CD1c-positive myeloid dendritic cell (primary cell): ENCODE data around the gene DHRS4.
"Not testable (repeated sequence)": the region's sequence is repeated elsewhere in the genome, so short reads cannot be mapped to it uniquely, and the experiment has no call there.

Experiments
- DNase-seq: peaks from one replicate; pipeline ENCODE4 v3.0.0-alpha.2; 2016; ENCODE audit errors: extremely low spot score

DHRS4 gene

DNA sequence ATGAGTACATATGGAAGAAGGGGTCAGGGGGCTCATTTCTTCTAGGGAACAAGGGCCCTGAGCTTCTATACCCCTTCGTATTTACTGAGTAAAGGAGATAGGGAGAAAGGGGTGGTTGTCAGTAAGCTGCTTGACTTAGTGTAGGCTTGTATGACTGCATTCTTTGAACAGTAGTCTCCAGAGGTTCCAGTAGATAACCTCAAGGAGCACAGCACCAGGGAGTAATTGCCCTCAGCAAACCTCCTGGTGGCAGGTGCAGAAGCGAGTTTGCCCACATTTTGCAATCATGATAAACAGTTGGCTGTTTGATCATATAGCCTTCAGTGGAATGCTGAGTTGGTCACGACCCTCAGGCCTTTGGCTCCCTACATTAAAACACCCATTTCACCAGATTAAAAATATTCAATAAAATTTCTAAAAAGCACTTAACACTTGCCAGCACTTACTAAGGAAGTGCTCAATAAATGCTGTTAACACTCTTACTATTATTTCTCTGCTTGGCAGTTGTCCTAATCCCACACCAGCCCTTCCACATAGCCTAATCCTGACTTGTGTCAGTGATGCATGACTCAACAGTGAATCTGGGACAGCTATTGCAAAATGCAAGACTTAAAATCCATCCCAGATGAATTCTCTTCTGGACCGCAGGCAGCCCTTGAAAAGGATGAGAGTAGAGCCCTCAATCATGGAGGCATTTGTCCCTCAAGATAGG is 31.5 kb downstream of the DHRS4 start:
- DNase-seq: no peak

DNA sequence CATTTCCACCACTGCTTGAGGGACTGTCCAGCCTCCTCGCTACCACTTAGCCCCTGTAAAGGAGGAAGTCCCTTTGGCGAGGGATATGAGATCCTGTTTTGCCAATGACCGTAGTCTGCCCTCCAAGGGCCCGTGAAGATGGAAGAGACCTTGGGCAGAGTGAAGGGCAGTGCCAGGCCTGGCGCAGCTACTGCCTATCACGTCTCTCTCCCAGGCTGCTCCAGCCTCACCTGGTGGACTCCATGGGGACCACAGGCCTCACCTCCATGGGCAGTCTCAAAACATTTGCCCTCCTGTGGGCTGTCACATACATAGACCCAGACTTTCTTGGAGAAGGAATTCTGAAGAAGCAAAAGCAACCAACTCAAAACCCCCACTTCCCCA is 34.6 kb downstream of the DHRS4 start:
- peak; percentile 46 for DNase-seq

DNA sequence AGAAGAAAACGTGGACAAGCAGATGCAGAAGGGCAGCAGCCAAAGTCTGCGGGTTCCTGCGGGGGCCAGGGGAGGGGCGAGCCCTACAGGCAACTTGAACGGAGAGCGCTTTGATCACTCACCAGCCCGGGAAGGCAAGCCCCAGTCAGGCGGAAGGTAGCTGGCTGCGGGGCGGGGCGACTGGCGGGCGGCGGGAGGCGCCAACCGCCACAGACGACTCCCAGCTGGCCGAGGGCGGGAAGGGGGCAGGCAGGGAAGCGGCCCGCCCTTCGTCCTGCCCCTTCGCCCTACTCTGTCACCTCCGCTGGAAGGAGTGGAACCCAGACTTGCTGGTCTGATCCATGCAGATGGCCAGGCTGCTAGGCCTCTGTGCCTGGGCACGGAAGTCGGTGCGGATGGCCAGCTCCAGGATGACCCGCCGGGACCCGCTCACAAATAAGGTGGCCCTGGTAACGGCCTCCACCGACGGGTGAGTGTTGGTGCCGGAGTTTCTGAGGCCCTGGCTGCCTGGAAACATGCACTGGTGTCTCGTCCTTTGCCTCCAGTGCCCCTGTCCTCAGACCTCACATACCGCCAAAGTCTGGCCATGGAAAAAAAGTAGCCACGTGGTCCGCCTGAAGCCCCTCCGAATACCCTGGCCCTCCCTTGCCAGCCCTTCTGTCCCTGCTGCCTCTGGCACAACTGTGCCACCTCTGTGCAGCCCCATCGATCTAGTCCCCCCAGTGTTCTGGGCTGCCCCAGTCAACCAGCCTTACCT is 35.2 kb downstream of the DHRS4 start, which contains the start of gene DHRS4L2:
DHRS4L2 (plus strand) TSS at position 323 of the 757 bp plus-strand sequence; CDS start at position 342, 19 bp downstream.
- peak; percentile 89 for DNase-seq

DNA sequence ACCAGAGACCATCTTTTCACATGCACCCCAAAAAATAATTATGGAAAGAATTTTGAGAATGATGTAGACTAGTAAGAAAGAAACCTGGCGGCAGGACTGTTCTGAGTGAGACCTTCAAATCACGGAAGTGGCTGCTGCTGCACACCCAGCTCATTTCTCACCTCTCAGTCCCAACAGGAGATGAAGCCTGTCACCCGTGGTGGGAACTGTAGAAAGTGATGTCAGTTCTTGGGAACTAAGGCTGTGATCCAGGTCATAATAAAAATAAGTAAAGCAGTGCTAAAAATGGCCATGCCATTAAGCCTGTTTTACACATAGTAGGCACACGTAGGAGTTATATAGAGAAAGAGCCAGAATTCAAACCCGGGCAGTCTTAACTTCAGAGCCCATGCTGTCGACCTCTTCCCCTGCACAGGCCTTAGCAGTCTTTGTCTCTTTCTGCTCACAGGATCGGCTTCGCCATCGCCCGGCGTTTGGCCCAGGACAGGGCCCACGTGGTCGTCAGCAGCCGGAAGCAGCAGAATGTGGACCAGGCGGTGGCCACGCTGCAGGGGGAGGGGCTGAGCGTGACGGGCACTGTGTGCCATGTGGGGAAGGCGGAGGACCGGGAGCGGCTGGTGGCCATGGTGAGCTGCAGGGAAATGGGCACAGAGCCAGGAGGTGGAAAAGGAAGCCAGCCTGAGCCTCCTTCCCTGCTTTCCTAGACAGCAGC is 36.3 kb downstream of the DHRS4 start:
- not testable (repeated sequence) for DNase-seq

DNA sequence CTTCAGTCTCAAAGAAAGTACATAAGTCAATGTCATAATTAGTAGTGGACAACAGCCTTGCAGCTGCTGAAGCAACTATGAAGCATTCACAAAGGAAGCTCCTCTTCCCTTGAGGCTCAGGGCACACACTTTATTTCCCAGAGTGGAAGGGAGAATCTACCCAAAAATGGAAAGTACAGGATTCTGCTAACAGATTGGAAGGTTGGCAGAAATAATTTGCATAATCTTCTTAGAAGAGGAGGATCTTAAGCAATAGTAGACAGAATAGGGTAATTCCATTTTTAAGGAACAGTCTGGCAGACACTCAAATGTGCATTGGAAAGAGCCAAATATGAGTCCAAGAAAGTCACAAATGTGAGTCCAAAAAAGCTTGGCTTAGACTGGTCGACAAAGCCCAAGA is 37.4 kb downstream of the DHRS4 start:
- DNase-seq: peak; percentile 29

DNA sequence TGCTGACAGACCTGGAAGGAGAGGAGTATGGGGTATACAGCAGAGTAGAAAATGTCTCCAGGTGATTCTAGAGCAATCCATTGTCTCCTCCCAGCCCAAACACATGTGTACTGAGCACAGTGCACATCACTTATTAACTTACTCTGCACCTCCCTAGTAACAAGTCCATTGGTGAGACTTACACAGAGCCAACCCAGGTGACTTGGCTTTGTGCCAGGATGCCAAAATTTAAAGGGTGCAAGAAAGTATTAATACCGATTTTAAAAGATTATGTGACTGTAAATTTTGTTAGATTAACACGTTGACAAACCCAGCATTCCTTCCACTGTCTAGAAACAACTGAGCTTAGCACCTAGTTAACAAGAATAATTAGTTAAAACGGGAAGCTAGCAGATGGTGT is 39.5 kb downstream of the DHRS4 start:
- not testable (repeated sequence) for DNase-seq

DNA sequence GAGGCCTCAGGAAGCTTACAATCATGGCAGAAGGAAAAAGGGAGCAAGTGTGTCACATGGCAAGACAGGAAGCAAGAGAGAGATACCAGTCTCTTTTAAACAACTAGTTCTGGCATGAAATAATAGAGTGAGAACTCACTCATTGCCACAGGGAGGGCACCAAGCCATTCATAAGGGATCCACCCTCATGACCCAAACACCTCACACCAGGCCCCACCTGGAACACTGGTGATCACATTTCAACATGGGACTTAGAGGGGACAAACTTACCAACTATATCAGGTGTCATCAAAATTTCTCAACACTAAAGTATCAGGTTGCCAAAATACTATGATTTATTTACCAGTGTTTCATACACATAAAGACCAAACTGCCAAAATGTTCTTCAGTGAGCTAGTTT is 42.4 kb downstream of the DHRS4 start:
- DNase-seq: not testable (repeated sequence)

DNA sequence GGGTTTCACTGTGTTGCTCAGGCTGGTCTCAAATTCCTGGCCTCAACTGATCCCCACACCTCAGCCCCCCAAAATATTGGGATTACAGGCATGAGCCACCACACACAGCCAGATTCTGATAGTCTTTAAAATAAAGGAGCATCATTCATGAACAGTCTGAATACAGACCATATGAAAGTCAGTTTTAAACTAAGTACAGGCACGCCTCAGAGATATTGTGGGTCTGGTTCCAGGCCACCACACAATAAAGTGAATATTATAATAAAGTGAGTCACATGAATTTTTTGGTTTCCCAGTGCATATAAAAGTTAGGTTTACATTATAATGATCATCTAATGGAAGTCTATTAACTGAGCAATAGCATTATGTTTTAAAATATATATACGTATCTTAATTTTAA is 43.3 kb downstream of the DHRS4 start:
- DNase-seq: not testable (repeated sequence)

DNA sequence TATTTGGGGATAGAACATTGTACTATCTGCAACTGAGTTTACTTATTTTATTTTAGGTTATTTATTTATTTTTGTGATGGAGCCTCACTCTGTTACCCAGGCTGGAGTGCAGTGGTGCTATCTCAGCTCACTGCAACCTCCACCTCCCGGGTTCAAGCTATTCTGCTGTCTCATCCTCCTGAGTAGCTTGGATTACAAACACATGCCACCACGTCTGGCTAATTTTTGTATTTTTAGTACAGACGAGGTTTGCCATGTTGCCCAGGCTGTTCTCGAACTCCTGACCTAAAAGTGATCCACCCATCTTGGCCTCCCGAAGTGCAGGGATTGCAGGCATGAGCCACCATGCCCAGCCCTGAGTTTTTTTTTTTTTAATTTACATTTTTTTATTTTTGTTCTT is 46.1 kb downstream of the DHRS4 start:
- DNase-seq: not testable (repeated sequence)

DNA sequence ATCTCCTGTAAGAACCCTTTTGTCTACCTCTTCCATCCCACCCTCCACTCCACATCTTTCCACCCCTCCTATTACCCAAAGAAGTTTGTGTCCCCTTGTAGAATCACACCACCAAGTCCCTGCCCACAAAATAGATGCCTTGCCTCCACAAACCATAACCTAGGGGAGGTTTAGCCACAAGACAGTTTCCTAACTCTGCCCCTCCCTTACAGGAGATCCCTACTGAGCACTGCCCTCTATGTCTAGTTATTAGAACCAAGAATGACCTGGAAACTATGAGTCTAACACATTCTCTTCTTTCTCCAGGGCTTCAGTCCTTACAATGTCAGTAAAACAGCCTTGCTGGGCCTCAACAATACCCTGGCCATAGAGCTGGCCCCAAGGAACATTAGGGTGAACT is 47.5 kb downstream of the DHRS4 start:
- DNase-seq: not testable (repeated sequence)

DNA sequence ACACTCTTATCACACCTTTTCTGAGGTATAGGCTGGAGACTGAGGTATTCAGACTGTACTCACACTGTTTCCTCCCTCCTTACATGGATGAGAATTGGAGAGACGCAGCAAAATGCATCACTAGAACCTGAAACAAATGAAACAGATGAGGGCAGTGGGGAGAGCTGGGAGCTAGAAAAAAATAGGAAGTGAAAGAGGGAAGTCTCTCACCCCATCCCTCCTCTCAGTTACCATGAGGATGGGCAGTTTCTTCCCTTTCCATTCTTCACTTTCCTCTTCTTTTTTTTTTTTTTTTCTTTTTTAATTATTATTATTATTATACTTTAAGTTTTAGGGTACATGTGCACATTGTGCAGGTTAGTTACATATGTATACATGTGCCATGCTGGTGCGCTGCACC is 48.1 kb downstream of the DHRS4 start:
- DNase-seq: peak; percentile 44

DNA sequence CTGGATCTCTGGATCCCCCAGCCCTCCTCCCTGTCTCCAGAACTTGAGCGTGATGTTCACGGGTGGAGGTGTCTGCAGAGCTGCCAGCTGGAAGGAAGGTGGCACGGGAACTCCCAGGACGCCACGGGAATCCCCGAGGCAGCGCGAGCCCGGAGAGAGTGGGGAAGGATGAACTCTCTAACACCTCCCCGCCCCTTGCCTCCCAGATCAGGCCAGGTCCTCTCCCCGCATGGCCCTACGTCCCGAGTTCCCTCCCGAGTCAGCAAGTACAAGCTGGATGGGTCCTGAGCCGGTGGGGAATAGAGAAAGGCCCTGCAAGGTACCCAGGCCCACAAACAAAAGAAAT is 52.9 kb downstream of the DHRS4 start:
- not testable (repeated sequence) for DNase-seq

DNA sequence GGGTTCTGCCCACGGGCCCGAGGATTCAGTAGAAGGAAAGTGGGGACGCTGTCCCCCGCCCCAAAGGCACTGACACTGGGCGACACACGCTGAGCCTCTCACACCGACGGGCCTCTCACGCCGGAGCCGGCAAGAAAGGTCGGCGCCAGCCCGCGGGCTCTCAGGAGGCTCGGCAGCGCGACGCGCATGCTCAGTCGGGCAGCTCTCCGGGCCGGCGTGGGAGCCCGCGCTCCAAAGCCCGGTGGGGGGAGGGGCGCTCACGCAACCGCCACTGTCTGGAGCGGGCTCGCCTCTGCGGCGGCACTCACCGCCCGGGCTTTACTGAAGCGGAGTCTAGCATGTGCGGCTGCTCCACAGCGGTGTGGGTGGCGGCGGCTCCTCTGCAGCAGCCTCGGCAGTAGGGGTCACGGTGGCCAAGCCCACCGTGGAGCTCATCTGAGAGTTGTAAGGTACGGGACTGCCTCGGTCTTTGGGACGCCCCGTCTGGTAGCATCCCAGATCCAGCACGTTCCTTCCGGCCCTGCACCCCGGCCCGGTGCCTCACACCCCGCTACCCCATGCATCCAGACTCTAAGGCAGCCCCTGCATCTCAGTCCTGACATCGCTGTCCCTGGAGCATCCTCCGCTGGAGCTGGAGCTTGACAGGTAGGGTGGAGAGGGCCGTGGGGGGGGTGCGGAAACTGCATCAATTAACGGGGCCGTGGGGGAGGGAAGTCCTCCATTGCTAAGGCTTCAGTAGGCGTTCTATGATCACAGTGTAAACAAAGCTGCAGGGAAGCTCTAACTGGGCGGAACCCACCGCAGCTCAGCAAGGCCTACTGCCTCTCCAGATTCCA is 53.5 kb downstream of the DHRS4 start:
- DNase-seq: peak; percentile 62

DNA sequence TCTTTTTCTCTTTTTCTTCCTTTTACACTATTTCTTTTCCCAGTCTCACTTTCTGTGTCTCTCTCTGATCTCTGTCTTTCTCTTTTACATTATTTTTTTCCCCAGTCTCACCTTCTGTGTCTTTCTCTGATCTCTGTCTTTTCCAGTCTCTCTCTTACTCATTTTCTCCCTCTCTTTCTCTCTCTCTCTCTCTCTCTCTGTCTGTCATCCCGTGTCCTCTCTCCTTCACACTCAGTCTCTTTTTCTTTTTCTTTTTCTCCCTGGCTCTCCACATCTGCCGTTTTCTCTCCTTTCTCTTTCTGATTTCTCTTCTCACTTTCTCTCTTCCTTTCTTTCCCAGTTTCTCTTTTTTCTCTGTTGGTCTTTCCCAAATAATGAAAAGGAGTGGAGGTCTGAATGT is 57.5 kb downstream of the DHRS4 start:
- no peak for DNase-seq

DNA sequence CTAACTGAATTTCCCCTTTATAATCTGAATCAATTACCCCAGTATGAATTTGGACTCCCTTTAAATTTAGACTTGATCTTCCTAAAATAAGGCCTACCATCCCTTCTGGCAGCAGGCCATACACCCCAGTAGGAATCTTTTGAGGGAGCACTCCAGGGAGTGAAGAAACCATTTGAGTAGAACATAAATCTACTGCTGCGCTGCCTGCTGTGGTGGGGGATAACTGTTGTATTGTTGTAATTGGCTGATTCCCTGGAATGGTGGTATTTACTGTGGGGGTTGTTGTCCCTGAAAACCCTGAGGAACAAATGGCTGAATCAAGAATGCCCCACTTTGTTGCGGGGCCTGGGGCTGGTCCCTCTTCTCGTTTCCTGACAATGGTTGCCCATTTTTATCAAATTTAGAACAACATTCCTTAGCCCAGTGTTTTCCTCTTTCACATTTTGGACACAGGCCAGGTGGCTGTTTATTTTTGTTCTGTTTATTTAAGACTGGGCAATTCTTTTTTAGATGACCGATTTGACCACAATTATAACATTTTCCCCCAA is 59.2 kb downstream of the DHRS4 start:
- not testable (repeated sequence) for DNase-seq

DNA sequence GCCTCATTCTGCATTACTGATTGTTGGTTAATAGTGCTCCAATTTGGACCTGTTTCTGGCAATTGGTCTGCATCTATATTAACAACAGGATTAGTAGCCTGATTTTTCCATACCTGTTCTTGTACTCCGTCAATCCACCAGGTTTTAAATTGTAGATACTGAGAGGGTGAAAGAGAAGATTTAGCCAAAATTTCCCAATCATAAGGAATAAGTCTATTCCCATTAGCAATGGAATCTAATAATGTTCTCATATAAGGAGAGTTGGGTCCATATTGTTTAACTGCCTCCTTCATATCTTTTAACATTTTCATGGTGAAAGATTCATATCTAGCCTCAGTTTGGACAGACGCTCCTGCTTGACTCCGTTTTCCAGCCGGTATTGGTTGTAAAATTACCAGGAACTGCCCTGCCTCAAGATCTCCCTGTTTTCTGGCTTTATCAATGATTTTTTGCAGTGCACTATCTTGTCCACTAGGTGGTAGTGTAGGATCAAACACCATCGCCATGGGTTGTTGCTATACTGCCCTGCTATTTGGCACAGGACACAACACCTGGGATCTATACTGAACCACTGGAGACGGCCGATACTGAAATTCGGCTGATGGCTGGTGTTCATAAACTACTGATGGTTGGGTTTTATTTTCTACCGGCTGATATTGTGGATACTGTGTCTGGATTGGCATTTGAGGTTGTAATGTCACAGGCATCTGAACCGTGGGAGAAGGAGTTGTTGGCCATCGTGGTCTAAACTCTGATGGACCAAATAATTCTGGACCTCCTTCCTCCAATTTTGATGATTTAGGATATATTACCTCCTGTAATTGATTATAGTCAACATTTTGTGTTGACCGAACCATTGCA is 60.3 kb downstream of the DHRS4 start:
- DNase-seq: peak; percentile 88

DNA sequence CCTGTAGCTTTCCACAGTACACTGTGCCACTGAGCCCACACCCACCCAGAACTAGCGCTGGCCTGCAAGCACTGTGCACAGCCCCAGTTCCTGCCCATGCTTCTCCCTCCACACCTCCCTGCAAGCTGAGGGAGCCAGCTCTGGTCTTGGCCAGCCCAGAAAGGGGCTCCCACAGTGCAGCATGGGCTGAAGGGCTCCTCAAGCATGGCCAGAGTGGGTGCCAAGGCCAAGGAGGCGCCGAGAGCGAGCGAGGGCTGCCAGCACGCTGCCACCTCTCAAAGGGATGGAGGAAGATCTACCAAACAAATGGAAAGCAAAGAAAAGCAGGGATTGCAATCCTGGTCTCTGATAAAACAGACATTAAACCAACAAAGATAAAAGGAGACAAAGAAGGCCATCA is 62.2 kb downstream of the DHRS4 start:
- not testable (repeated sequence) for DNase-seq
